Forelimb muscle (tissue), 1 donor: ENCODE results near the gene RPL10A. TPM values are rescaled to one million over a fixed set of nuclear protein-coding genes. Genes with fewer than 3 reads are reported as not detected.
"Not testable (repeated sequence)": the region's sequence is repeated elsewhere in the genome, so short reads cannot be mapped to it uniquely, and the experiment has no call there.

ENCODE experiments used
- DNase-seq: peaks from one replicate; pipeline ENCODE4 v3.0.0-alpha.2; 2013; ENCODE audit warnings: low read depth
- polyA plus RNA-seq: library from polyadenylated mRNA; unstranded; fragments of 120-200 nt; gene quantifications from one replicate; pipeline ENCODE4 v1.2.1, GENCODE V29; 2013; ENCODE audit not compliant: insufficient read length

The RPL10A gene
- 2,649 TPM for polyA plus RNA-seq

DNA sequence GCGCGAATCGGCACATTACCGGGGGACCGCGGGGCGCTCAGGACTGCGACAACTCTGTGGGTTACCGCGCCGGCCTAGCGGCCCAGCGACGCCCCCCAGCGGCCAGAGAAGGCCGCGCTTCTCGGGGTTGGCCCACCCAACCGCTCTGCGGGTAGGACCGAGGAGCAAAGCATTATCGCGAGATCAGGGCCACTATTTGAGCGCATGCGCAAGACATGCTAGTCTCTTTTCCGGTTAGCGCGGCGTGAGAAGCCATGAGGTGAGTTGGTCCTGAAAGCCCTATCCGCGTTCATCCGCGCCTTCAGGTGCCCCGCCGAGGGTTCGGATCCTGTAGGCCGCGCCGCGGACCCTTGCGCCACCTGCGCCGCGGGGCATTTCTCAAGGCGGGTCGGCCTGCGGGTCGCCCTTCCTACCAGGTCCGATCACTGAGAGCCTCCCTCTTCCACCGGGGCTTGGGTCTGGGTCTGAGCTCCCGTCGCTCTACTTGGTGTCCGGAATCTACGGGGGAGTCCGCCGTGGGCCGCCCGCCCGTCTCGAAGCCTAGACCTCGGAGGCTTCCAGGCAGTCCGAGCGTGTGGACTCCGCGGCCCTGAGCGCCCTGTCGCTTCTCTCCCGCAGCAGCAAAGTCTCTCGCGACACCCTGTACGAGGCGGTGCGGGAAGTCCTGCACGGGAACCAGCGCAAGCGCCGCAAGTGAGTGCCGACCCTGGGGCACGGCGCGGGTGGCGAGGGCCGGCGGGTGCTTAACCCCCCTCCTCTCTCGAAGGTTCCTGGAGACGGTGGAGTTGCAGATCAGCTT lies at the start of gene RPL10A:
Gene RPL10A, plus strand, starts transcription at position 221 of the 799 bp plus-strand sequence. Its CDS starts 34 bp downstream, at position 255.
- peak; percentile 97 for DNase-seq

DNA sequence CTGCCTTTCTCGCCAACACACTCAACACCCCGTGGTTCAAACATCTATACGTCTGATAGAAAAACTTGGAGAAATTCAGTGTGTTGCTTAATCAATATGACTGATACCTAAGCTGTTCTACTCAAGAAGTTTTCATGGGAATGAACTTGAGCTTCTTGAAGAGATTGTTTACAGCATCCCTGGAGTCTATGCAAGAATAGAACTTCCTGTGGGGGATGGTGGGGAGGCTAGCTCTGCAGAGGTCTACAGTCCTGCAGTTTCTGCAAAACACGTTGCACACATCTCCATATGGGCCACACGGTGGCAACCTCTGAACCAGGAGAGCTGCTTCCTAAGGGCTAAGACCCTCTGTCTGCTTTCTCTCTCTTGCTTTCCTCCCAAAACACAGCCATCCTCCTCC lies 48.8 kb upstream of the RPL10A start:
- DNase-seq, result peak; percentile 19

DNA sequence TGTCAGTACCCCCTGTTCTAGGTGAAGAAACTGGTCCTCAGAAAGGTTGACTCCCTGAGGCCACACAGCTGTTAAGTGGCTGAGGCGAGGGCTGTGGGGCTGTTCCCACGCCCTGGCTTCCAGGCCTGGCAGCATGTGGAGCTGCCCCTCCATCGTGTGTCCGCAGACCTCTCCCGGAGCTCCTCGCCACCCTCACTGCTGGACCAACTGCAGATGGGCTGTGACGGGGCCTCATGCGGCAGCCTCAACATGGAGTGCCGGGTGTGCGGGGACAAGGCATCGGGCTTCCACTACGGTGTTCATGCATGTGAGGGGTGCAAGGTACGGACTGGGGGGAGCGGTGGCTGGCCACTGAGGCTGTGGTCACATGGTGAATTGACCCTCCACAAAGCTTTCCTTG lies 48.2 kb upstream of the RPL10A start:
- no peak for DNase-seq

DNA sequence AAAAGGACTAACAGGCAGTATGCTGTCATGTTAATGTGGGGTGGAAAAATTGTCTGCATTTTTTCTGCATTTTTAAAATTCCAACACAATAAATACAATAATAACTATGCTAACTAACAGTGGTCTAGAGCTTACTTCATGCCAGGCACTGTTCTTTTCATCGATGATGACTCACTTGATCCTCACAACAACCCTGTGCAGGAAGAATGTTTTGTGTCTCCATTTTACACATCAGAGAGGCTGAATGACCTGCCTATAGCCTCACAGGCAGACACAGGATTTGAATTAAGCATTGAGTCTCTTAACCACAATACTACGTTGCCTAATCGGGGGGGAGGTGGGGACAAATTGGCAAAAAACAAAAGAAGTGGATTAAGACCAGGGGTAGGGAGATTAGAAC lies 42.9 kb upstream of the RPL10A start:
- no peak for DNase-seq

DNA sequence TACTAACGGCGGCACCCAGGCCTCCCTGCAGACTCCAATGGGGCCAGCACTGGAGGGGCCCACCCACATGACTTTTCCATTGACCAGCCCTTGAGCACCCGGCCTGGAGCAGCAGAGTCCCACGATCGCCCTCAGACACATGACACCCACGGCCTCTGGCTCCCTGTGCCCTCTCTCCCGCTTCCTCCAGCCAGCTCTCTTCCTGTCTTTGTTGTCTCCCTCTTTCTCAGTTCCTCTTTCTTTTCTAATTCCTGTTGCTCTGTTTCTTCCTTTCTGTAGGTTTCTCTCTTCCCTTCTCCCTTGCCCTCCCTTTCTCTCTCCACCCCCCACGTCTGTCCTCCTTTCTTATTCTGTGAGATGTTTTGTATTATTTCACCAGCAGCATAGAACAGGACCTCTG lies 42.1 kb upstream of the RPL10A start:
- no peak for DNase-seq

DNA sequence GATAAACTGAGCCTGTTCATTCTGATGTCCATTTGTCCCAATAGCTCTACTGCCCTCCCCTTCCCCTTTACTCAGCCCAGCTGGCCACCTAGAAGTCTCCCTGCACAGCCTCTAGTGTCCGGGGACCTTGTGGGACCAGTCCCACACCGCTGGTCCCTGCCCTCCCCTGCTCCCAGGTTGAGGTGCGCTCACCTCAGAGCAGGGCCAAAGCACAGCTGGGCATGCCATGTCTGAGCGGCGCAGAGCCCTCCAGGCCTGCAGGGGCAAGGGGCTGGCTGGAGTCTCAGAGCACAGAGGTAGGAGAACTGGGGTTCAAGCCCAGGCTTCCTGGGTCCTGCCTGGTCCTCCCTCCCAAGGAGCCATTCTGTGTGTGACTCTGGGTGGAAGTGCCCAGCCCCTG lies 40.8 kb upstream of the RPL10A start:
- no peak for DNase-seq

DNA sequence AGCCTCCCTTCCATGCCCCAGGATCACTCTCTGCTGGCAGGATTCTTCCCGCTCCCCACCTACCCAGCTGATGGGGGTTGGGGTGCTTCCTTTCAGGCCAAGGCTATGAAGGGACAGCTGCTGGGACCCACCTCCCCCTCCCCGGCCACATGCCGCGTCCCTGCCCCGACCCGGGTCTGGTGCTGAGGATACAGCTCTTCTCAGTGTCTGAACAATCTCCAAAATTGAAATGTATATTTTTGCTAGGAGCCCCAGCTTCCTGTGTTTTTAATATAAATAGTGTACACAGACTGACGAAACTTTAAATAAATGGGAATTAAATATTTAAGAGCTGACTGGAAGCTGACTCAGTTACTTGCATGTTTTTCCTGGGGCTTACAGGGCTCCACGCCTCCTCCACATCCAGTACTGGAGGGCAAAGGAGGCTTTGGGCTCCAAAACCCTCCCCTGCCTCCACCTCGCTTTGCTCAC lies 40.3 kb upstream of the RPL10A start:
- DNase-seq, result no peak

DNA sequence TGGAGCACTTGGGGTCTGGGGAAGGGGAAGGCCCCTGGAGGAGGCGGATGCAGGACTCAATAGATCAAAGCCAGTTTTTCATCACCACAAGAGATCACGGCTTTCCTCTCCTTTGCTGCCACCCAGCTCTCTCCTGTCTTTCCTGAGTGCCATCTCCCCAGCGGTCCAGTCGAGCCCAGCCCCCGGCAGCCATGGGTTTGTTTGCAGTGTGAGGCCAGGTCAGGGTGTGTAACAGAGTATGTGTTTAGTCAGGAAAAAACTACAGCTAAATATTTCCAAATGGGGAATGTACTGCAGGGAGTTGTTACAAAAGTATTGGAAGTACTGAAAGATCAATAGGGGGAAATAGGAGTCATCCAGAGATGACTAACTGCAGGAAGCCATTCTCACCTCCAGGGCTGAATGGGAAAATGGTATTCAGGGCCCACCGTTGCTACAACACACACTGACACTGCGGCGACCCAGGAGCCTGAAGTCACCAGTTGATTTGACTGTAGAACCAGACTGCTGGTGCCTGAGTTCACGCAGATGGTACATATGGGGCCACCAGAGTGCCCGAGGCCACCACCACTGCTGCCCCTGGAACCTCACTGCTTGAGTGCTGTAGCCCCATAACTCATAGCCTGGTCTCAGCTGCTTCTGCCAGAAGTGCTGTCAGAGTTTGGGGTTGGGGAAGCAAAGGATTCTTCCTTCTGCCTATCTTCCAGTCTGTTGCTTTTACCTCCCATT lies 39.6 kb upstream of the RPL10A start:
- DNase-seq, result no peak

DNA sequence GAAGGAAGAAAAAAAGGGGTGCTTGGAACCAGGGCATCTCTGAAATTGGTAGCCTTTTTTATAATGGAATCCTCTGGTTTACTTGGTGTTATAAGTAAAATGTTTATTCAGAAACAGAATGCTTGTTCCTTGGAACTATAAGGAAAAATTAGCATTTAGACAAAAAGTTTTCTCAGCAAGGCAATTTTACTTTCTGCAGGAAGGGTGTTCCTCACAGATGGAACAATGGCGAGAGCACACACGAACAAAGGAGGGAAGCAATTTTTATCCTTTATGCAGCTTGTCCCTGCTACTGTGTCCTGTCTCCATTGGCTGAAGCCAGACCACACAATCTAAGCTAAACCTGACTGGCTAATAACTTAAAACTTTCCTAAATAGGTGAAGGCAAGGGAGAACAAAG lies 38.7 kb upstream of the RPL10A start:
- DNase-seq, result no peak

DNA sequence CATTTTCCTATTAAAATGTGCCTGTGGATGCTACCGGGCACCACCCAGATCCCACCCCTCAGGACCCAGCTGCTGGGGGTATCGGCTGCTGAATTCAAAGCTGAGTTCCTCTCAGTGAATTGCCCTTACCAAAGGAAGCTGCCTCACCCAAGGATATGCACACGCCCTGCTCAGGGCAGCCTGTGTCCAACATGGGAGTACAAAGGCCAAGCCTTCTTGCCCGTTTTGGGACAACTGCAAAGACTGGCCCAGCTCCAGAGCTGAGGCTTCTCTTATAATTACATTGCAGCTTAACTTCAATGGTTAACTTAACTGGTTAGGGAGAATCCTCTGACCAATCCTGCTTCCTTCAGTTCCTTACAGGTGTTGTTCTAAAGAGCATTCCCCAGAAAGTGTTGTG lies 35.9 kb upstream of the RPL10A start:
- DNase-seq, result no peak

DNA sequence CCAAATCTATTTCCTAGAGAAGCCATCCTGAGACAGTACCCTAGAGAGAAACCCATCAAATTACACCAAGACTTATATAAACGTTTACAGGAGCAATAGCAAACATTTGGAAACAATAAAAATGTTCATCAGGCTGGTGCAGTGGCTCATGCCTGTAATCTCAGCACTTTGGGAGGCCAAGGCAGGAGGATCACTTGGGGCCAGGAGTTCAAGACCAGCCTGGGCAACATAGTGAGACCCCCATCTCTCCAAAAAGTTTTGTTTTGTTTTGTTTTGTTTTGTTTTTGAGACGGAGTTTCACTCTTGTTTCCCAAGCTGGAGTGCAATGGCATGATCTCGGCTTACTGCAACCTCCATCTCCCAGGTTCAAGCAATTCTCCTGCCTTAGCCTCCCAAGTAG lies 35.5 kb upstream of the RPL10A start:
- not testable (repeated sequence) for DNase-seq

DNA sequence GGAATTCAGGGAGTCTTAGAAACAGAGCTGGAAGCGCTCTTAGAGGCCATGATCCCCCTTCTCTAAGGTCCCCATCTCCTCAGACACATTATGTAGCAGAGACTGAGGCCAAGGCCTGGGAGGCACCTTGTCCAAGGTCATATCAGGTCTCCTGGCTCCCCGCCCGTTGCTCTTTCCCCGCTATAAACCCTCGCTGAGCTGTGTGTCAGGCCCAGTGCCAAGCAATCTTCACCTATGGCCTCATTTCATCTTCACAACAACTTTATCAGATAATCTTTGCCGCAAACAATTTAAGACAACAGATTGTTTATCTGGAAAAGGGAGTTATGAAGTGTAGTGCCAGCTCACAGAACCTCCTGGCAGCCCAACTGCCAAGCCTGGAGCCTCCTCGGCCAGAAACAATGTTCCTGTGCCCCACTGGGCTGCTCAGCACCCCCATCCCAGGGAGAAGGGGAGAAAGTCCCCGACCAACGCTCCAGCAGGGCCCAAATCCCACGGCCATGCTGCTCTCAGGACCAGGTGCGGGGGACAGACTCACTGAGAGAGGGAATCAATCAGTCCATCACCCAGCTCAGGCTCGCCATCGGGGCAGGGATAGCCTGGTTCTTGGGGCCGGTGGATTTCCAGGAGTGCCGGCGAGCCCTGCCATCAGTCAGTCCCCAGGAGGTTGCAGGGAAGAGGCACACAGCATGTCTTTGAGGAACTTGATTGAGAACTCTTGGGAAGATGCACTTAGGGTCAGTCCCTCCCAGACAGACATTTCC lies 32.9 kb upstream of the RPL10A start:
- DNase-seq, result no peak

DNA sequence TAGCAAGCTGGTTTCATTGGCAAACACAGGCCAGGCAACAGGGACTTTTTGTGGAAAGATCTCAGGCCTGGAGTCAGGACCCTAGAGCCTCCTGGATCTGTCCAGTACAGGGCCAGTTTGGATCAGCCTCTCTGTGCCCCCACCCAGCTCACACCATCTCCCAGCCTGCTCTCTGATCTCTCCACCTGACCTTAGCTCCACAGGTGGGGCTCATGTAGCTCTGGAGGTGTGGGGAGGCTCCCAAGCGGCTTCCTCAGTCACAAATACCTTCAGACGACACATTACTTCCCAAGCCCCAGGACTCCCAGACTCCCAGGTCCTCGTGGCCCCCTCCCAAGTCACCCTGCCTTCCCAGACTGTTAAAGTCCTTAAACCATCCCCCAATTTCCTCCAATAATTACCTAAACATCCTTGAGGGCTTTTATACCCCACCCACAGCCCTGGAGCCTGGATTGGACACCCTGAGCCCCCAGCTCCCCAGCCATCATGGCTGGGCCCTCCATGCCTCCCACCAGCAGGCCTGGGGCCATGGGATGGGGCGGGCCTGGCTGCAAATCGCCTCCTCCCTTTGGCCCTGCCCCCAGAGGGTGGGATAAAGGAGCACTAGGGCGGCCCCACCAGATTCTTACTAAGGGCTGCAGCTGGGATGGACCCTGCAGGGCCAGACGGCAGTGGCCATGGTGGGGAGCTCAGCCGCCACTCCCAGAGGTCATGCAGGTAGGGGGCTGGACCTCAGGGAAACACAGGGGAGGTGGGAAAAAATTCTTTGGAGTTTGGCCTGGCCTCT lies 31.9 kb upstream of the RPL10A start:
- DNase-seq, result no peak

DNA sequence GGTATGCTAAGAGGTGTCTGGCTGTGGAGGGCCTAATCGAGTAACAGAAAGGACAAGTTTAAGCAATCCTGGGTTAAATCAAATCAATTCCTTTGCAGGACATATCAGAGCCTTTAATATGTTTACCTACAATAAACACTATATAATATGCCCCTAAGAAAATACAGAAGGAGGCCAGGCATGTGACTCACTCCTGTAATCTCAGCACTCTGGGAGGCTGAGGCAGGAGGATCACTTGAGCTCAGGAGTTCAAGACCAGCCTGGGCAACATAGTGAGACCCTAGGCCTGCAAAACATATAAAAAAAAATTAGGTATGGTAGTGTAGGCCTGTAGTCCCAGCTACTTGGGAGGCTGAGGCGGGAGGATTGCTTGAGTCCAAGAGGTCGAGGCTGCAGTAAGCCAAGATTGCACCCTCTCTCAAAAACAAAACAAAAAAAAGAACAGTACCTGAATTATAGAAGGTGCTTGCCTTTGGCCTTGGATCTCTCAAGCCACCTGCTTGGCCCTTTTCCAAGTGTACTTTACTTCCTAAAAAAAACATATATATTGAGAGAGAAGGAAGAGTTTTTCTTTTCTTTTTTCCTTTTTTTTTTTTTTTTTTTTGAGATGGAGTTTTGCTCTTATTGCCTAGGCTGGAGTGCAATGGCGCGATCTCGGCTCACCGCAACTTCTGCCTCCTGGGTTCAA lies 29.7 kb upstream of the RPL10A start:
- DNase-seq, result not testable (repeated sequence)

DNA sequence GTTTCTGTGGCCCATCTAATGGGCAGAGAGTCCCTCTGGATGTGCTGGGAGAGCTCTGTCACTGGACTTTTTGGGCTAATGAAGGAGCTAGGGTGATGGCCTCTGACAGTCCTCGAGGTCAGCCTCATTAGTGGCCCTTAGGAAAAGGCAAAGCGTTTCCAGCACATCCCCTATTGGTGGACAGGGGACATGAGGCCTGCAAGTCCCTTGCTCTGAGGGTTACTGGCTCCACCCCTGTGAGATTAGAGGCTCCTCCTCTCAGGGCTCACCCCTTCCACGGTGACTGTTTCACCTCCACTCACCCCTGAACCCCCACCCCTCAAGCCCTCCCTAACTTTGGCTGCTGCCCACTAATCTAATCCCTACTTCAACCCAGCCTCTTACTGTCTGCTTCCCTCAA lies 28.9 kb upstream of the RPL10A start:
- DNase-seq, result no peak

DNA sequence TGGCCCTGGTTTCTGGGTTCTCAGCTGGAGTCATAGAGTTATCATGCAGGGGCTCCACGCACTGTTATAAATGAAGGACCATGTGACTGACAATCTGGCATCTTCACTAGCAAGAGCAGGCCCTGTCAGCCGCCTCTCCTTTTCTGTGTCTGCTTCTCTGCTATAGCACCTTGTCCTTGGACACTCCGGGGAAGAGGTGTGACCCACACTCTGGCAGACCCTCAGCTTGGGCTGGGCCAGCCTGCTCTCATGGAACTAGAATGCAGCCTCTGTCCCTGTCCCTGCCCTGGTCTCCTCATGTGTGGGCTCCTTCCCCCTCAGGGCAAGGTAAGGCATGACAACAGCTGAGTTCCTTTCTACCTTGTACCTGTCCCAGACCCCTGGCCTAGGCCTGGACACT lies 27.0 kb upstream of the RPL10A start:
- no peak for DNase-seq

DNA sequence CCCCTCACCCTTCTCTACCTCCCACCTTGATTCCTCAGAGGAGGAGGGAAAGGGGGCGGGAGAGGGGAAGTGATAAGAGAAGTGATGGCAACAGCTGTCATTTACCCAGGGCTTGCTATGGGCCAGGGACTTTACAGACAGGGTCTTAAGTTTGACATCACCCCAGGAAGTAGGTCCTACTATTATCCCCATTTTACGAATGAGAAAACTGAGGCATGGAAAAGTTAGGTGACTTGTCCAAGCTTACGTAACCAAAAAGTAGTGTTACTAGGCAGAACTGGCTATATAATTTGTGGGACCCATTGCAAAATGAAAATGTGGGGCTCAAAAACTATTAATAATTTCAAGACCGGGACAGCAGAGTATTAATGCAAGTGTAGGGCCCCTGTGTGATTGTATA lies 26.6 kb upstream of the RPL10A start:
- DNase-seq, result no peak

DNA sequence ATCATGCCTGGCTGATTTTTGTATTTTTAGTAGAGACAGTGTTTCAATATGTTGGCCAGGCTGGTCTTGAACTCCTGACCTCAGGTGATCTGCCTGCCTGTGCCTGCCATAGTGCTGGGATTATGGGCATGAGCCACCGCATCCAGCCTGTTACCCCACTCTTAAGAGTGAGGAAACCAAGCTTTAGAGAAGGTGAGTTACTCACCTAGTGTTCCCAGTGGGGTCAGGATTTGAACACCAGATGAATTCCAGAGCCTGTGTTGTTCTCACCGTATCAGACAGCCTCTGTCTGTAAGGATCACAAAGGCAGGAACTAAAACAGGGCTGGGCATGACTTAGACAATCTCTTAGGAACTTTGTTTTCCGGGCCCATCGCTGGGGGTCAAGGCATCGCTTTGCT lies 25.5 kb upstream of the RPL10A start:
- no peak for DNase-seq

DNA sequence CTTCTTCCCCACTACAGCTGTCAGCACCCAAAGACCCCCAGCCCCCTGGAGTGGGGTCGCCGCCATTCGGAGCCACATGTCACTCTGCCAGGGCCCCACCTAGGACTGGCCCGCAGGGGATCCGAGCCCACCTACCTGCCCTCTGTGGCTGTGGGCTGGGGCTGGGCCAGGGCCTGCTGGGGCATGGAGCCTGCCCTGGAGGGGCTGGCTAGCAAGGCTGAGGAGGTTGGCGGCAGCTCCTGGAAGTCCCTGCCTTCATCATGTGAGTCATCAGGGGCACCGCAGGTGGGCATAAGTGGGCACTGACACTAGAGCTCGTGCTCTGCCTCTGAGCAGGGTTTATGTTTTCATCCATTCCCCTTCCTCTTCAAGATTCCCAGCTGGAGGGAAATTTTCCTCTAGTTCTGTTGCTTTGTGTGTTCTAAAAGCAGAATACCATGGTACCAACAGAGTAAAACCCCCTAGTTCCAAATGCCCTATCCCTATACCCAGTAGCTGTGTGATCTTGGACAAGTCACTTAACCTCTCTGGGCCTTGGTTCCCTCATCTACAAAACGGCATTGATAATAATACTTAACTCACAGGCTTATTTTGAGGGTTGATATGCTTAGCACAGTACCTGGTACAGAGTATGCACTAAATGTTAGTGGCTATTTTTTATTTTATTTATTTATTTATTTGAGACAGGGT lies 24.7 kb upstream of the RPL10A start:
- DNase-seq, result no peak

DNA sequence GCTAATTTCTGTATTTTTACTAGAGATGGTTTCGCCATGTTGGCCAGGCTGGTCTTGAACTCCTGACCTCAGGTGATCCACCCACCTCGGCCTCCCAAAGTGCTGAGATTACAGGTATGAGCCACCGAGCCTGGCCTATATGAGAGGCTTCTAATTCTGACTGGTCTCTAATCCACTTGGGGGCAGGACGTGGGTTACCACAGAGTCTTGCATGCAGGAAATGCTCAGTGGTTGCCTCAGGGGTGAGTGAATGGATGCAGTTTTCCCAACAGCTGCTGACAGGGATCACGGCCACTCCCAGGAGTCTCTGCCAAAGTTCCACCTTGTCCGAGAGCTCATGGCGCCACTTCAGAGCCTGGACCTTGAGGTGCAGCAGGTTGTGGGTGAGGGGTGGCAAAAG lies 22.5 kb upstream of the RPL10A start:
- no peak for DNase-seq
